T follicular helper cell (primary cell): ENCODE measurements around the gene OR51V1.

Source experiments
- DNase-seq: peaks from one replicate; pipeline ENCODE4 v3.0.0-alpha.2; 2020; ENCODE audit warnings: low read depth

OR51V1 gene

GRCh38 chr11:5230266-5230665 is 29.8 kb upstream of the OR51V1 start:
- DNase-seq: no peak

- no peak for DNase-seq
These were observed 29.3 kb upstream of the OR51V1 start for GRCh38 chr11:5229796-5230195.

GRCh38 chr11:5229356-5229755 is 28.9 kb upstream of the OR51V1 start:
- DNase-seq: no peak

- DNase-seq: no peak
These were observed 27.6 kb upstream of the OR51V1 start for GRCh38 chr11:5228124-5228523.

- no peak for DNase-seq
These were observed 27.2 kb upstream of the OR51V1 start for GRCh38 chr11:5227681-5228080.

- DNase-seq: no peak
These were observed 26.3 kb upstream of the OR51V1 start, which contains the start of gene HBB for GRCh38 chr11:5226732-5227310. Gene HBB (minus strand): TSS chr11:5227071. CDS start chr11:5227021, 50 bp downstream.

- no peak for DNase-seq
These were observed 25.0 kb upstream of the OR51V1 start for GRCh38 chr11:5225480-5225871.

- DNase-seq: no peak
These were observed 24.3 kb upstream of the OR51V1 start for GRCh38 chr11:5224538-5225479.

GRCh38 chr11:5223686-5224085 is 23.2 kb upstream of the OR51V1 start:
- DNase-seq: no peak

- no peak for DNase-seq
These were observed 22.7 kb upstream of the OR51V1 start for GRCh38 chr11:5223146-5223545.

GRCh38 chr11:5210376-5210885 is 9.9 kb upstream of the OR51V1 start:
- DNase-seq: no peak

- no peak for DNase-seq
These were observed 4.3 kb upstream of the OR51V1 start for GRCh38 chr11:5204787-5205186.

- no peak for DNase-seq
These were observed 2.9 kb upstream of the OR51V1 start for GRCh38 chr11:5203366-5203765.

GRCh38 chr11:5198285-5198684 is 2.2 kb downstream of the OR51V1 start:
- DNase-seq: no peak

- DNase-seq: no peak
These were observed 2.9 kb downstream of the OR51V1 start for GRCh38 chr11:5197536-5197935.

GRCh38 chr11:5196731-5197130 is 3.8 kb downstream of the OR51V1 start:
- no peak for DNase-seq

GRCh38 chr11:5196067-5196466 is 4.4 kb downstream of the OR51V1 start:
- no peak for DNase-seq

GRCh38 chr11:5192738-5193137 is 7.7 kb downstream of the OR51V1 start:
- DNase-seq: no peak

GRCh38 chr11:5188201-5188600 is 12.3 kb downstream of the OR51V1 start:
- no peak for DNase-seq

- no peak for DNase-seq
These were observed 22.2 kb downstream of the OR51V1 start for GRCh38 chr11:5178046-5178837.

GRCh38 chr11:5174934-5175333 is 25.5 kb downstream of the OR51V1 start:
- DNase-seq: no peak

GRCh38 chr11:5171856-5172255 is 28.6 kb downstream of the OR51V1 start:
- no peak for DNase-seq
